CD4-positive, alpha-beta T cell (primary cell): ENCODE measurements around the gene FBXO30. TPM values are rescaled to one million over a fixed set of nuclear protein-coding genes. Genes with fewer than 3 reads are reported as not detected.

Experiments
- ATAC-seq: fragments of 200-7000 bp; cut with Tn5 transposase; one replicate; pipeline ENCODE4 v1.10.0; 2022; ENCODE audit warnings: mild to moderate bottlenecking; ENCODE audit not compliant: poor library complexity
- CTCF ChIA-PET: fragments of 350-600 bp; sonication (Branson Sonifier 250); formaldehyde crosslinking; loops from one replicate; lab custom pipeline; 2021; ENCODE audit warnings: antibody characterized with exemption, inconsistent platforms; lab: Charles Lee
- POLR2A ChIA-PET: fragments of 350-600 bp; sonication (Branson Sonifier 250); formaldehyde crosslinking; loops from one replicate; lab custom pipeline; 2021; ENCODE audit warnings: antibody characterized with exemption, inconsistent platforms; lab: Charles Lee
- DNase-seq, 14 experiments: peaks; one replicate each; pipeline ENCODE4 v3.0.0-alpha.2; 2013 to 2020; ENCODE audit warnings: mixed read lengths in 2 of 14
- H3K27ac ChIP-seq, 2 donors: one replicate each; pipeline versions ENCODE4 v1.5.1 to v1.7.0; 2013; ENCODE audit warnings: low read length in 2 of 2, low read depth in 1 of 2, mild to moderate bottlenecking in 1 of 2
- H3K27me3 ChIP-seq, 2 experiments: 1 replicate in 1 of 2; 2 replicates in 1 of 2; pipeline versions ENCODE4 v1.6.1 to v1.7.0; 2013; ENCODE audit warnings: low read length in 2 of 2, control low read depth in 1 of 2, mild to moderate bottlenecking in 1 of 2, moderate library complexity in 1 of 2; ENCODE audit not compliant: insufficient read depth in 2 of 2, control insufficient read depth in 1 of 2
- H3K36me3 ChIP-seq: one replicate; pipeline ENCODE4 v1.6.1; 2013; ENCODE audit warnings: low read length, control low read depth; ENCODE audit not compliant: insufficient read depth
- H3K4me1 ChIP-seq: one replicate; pipeline ENCODE4 v1.6.1; 2013; ENCODE audit warnings: low read length, control low read depth; ENCODE audit not compliant: insufficient read depth
- H3K4me3 ChIP-seq: one replicate; pipeline ENCODE4 v1.5.1; 2013; ENCODE audit warnings: mild to moderate bottlenecking, low read length, moderate library complexity
- H3K9me3 ChIP-seq, 2 experiments: 1 replicate in 1 of 2; 2 replicates in 1 of 2; pipeline versions ENCODE4 v1.6.1 to v1.7.0; 2013; ENCODE audit warnings: low read length in 2 of 2, mild to moderate bottlenecking in 2 of 2, control low read depth in 1 of 2, moderate library complexity in 1 of 2; ENCODE audit not compliant: control insufficient read depth in 1 of 2, insufficient read depth in 1 of 2
- H3K27ac Mint-ChIP-seq: one replicate; pipeline ENCODE4 v1.8.0; 2020; ENCODE audit warnings: mixed read lengths
- H3K27me3 Mint-ChIP-seq: one replicate; pipeline ENCODE4 v1.8.0; 2021; ENCODE audit warnings: mixed read lengths
- H3K36me3 Mint-ChIP-seq: one replicate; pipeline ENCODE4 v1.8.0; 2021; ENCODE audit warnings: low read depth, mixed read lengths
- H3K4me1 Mint-ChIP-seq: one replicate; pipeline ENCODE4 v1.8.0; 2021; ENCODE audit warnings: low read depth, mixed read lengths
- H3K4me3 Mint-ChIP-seq: one replicate; pipeline ENCODE4 v1.8.0; 2020; ENCODE audit warnings: mild to moderate bottlenecking, mixed read lengths
- H3K9me3 Mint-ChIP-seq: one replicate; pipeline ENCODE4 v1.8.0; 2020; ENCODE audit warnings: mixed read lengths
- CTCF ChIP-seq: fragments of 200-600 bp; IDR thresholded peaks from one replicate; pipeline ENCODE4 v1.8.0; 2022; ENCODE audit warnings: antibody characterized with exemption, mild to moderate bottlenecking
- intact Hi-C, 2 experiments: fragments of 100-400 bp; cut with DNase I in 1 of 2; cut with micrococcal nuclease in 1 of 2; formaldehyde crosslinking; loops; one replicate each; pipeline versions ENCODE4 v1.15.1 to v1.9.0; 2023 to 2025; cut with DNase I, micrococcal nuclease
- total RNA-seq, 174 experiments: library from RNA in 2 of 174; stranded (reverse) in 2 of 174; gene quantifications; one replicate each; pipeline ENCODE4 v1.2.3 and lab custom pipeline; 2021 to 2026

Gene FBXO30
- total RNA-seq, 2 experiments from 2014 or later = 1.3 to 1.4 TPM

- POLR2A ChIA-PET = no interaction called here
- H3K4me3 ChIP-seq = no peak overlapping the region
- H3K9me3 ChIP-seq = peaks cover 3 to 9% of the 10 kb centered on the region in 2 experiments
- H3K27me3 Mint-ChIP-seq = no peaks in the 10 kb centered on the region
- H3K36me3 ChIP-seq = no peaks in the 10 kb centered on the region
- DNase-seq = no peak
- no peak for TF ChIP-seq CTCF
- no peaks in the 10 kb centered on the region for H3K4me1 Mint-ChIP-seq
- no peak overlapping the region for H3K4me3 Mint-ChIP-seq
- H3K4me1 ChIP-seq = no peaks in the 10 kb centered on the region
- H3K36me3 Mint-ChIP-seq = peaks cover 33% of the 10 kb centered on the region
- H3K27me3 ChIP-seq = no peaks in the 10 kb centered on the region
- peaks cover 10% of the 10 kb centered on the region for H3K9me3 Mint-ChIP-seq
- no peak overlapping the region for H3K27ac Mint-ChIP-seq
- H3K27ac ChIP-seq = no peak overlapping the region
- intact Hi-C loops = no loop called here
- ATAC-seq = no peak
- CTCF ChIA-PET = interaction anchor here (0.9 kb wide), 1 partner anchor 28 kb away, joined by 3 read pairs; no protein-coding TSS in a partner anchor
Measured at GRCh38 chr6:145787688-145788087, 26.9 kb downstream of the FBXO30 start.

GRCh38 chr6:145784683-145785082 lies 29.9 kb downstream of the FBXO30 start:
- no peaks in the 10 kb centered on the region for H3K36me3 ChIP-seq
- Mint-ChIP-seq H3K4me3 (no peak overlapping the region), H3K9me3 (peaks cover 11% of the 10 kb centered on the region), H3K4me1 (no peaks in the 10 kb centered on the region), H3K36me3 (peaks cover 21% of the 10 kb centered on the region), H3K27ac (no peak overlapping the region), H3K27me3 (no peaks in the 10 kb centered on the region)
- no peak overlapping the region for H3K27ac ChIP-seq
- H3K9me3 ChIP-seq = no peaks in the 10 kb centered on the region
- H3K27me3 ChIP-seq = no peaks in the 10 kb centered on the region
- no peak for TF ChIP-seq CTCF
- intact Hi-C loops = no loop called here
- no peak overlapping the region for H3K4me3 ChIP-seq
- H3K4me1 ChIP-seq = no peaks in the 10 kb centered on the region
- ChIA-PET CTCF (interaction anchor here (1.2 kb wide), 1 partner anchor 12 kb away, joined by 3 read pairs; no protein-coding TSS in a partner anchor), POLR2A (no interaction called here)
- ATAC-seq (no peak), DNase-seq (no peak)

- H3K4me1 Mint-ChIP-seq = no peaks in the 10 kb centered on the region
- H3K27ac Mint-ChIP-seq = no peak overlapping the region
- POLR2A ChIA-PET = no interaction called here
- peaks cover 12% of the 10 kb centered on the region for H3K9me3 Mint-ChIP-seq
- TF ChIP-seq CTCF = no peak
- H3K27me3 Mint-ChIP-seq = no peaks in the 10 kb centered on the region
- DNase-seq = no peak
- no peak overlapping the region for H3K4me3 Mint-ChIP-seq
- H3K27me3 ChIP-seq = no peaks in the 10 kb centered on the region
- intact Hi-C loops = no loop called here
- CTCF ChIA-PET = interaction anchor here (1.2 kb wide), 1 partner anchor 11 kb away, joined by 3 read pairs; no protein-coding TSS in a partner anchor
- H3K4me3 ChIP-seq = no peak overlapping the region
- ATAC-seq = no peak
- H3K36me3 ChIP-seq = no peaks in the 10 kb centered on the region
- no peaks in the 10 kb centered on the region for H3K4me1 ChIP-seq
- H3K27ac ChIP-seq = no peak overlapping the region
- no peaks in the 10 kb centered on the region for H3K9me3 ChIP-seq
- peaks cover 16% of the 10 kb centered on the region for H3K36me3 Mint-ChIP-seq
Measured at GRCh38 chr6:145783796-145784195, 30.8 kb downstream of the FBXO30 start.
